ENCODE measurements around the gene ADCY7.

Gene ADCY7

GRCh38 chr16:50318796-50319578 is 52.6 kb downstream of the ADCY7 start:
- no peak overlapping the region for H3K4me3 ChIP-seq (ENCODE audit: severe bottlenecking)
- TF ChIP-seq, protein P1, sequence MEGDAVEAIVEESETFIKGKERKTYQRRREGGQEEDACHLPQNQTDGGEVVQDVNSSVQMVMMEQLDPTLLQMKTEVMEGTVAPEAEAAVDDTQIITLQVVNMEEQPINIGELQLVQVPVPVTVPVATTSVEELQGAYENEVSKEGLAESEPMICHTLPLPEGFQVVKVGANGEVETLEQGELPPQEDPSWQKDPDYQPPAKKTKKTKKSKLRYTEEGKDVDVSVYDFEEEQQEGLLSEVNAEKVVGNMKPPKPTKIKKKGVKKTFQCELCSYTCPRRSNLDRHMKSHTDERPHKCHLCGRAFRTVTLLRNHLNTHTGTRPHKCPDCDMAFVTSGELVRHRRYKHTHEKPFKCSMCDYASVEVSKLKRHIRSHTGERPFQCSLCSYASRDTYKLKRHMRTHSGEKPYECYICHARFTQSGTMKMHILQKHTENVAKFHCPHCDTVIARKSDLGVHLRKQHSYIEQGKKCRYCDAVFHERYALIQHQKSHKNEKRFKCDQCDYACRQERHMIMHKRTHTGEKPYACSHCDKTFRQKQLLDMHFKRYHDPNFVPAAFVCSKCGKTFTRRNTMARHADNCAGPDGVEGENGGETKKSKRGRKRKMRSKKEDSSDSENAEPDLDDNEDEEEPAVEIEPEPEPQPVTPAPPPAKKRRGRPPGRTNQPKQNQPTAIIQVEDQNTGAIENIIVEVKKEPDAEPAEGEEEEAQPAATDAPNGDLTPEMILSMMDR (IDR thresholded peaks at IDR 0.05; ENCODE audit: poor library complexity, severe bottlenecking): no peak
- no peaks in the 10 kb centered on the region for H3K9me3 ChIP-seq (ENCODE audit: severe bottlenecking)
- H3K4me1 ChIP-seq (ENCODE audit: insufficient read depth, poor library complexity, severe bottlenecking): no peaks in the 10 kb centered on the region
- peaks cover 92% of the 10 kb centered on the region for H3K36me3 ChIP-seq (ENCODE audit: low read depth)
- no peak overlapping the region for H3K27ac ChIP-seq (ENCODE audit: poor library complexity, severe bottlenecking)
- ATAC-seq (ENCODE audit: low read depth) (no peak), DNase-seq (ENCODE audit: low spot score) (no peak)
- no peaks in the 10 kb centered on the region for H3K27me3 ChIP-seq (ENCODE audit: insufficient read depth, poor library complexity, severe bottlenecking)

- TF ChIP-seq, protein P1 (IDR thresholded peaks at IDR 0.05; ENCODE audit: poor library complexity, severe bottlenecking): no peak
- no peak for ATAC-seq (ENCODE audit: low read depth)
- H3K36me3 ChIP-seq (ENCODE audit: low read depth): peaks cover 91% of the 10 kb centered on the region
- H3K27me3 ChIP-seq (ENCODE audit: insufficient read depth, poor library complexity, severe bottlenecking): no peaks in the 10 kb centered on the region
- H3K4me3 ChIP-seq (ENCODE audit: severe bottlenecking): no peak overlapping the region
- H3K27ac ChIP-seq (ENCODE audit: poor library complexity, severe bottlenecking): no peak overlapping the region
- DNase-seq (ENCODE audit: low spot score): no peak
- H3K4me1 ChIP-seq (ENCODE audit: insufficient read depth, poor library complexity, severe bottlenecking): no peaks in the 10 kb centered on the region
- no peaks in the 10 kb centered on the region for H3K9me3 ChIP-seq (ENCODE audit: severe bottlenecking)
These were observed 54.0 kb downstream of the ADCY7 start for GRCh38 chr16:50320310-50320709.

- H3K27me3 ChIP-seq (ENCODE audit: insufficient read depth, poor library complexity, severe bottlenecking): no peaks in the 10 kb centered on the region
- H3K9me3 ChIP-seq (ENCODE audit: severe bottlenecking): no peaks in the 10 kb centered on the region
- TF ChIP-seq, protein P1 (IDR thresholded peaks at IDR 0.05; ENCODE audit: poor library complexity, severe bottlenecking): no peak
- no peak overlapping the region for H3K27ac ChIP-seq (ENCODE audit: poor library complexity, severe bottlenecking)
- peaks cover 93% of the 10 kb centered on the region for H3K36me3 ChIP-seq (ENCODE audit: low read depth)
- DNase-seq (ENCODE audit: low spot score) (no peak), ATAC-seq (ENCODE audit: low read depth) (no peak)
- H3K4me1 ChIP-seq (ENCODE audit: insufficient read depth, poor library complexity, severe bottlenecking): no peaks in the 10 kb centered on the region
- H3K4me3 ChIP-seq (ENCODE audit: severe bottlenecking): no peak overlapping the region
These were observed 56.0 kb downstream of the ADCY7 start for GRCh38 chr16:50322333-50322732.

- TF ChIP-seq, protein P1 (IDR thresholded peaks at IDR 0.05; ENCODE audit: poor library complexity, severe bottlenecking): peak; percentile 41
- Histone ChIP-seq H3K4me1 (ENCODE audit: insufficient read depth, poor library complexity, severe bottlenecking) (no peaks in the 10 kb centered on the region), H3K4me3 (ENCODE audit: severe bottlenecking) (no peak overlapping the region), H3K27me3 (ENCODE audit: insufficient read depth, poor library complexity, severe bottlenecking) (no peaks in the 10 kb centered on the region), H3K27ac (ENCODE audit: poor library complexity, severe bottlenecking) (no peak overlapping the region), H3K36me3 (ENCODE audit: low read depth) (peaks cover 93% of the 10 kb centered on the region), H3K9me3 (ENCODE audit: severe bottlenecking) (no peaks in the 10 kb centered on the region)
- ATAC-seq (ENCODE audit: low read depth) (peak; percentile 55; the same call in 1 of the 3 replicates), DNase-seq (ENCODE audit: low spot score) (no peak)
These were observed 57.1 kb downstream of the ADCY7 start for GRCh38 chr16:50323335-50324011.

DNA sequence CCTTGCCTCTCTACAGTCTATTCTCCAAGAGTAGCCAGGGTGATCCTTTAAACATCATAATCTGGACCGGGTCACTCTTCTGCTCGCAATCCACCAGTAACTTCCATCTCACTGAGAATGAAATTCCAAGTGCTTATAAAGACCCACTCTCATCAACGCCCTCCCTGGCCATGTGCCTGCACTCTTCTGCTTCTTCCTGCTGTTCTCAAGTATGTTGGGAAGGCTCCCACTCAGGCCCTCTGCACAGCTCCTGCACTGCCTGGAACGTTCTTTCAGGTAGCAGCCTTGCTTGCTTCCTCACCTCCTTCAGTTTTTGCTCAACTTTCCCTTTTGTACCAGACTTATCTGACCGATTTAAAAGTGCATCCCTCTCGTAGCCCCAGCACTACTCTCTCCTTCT is 58.0 kb downstream of the ADCY7 start:
- ATAC-seq (ENCODE audit: low read depth) (no peak), DNase-seq (ENCODE audit: low spot score) (no peak)
- Histone ChIP-seq H3K27me3 (ENCODE audit: insufficient read depth, poor library complexity, severe bottlenecking) (no peaks in the 10 kb centered on the region), H3K4me3 (ENCODE audit: severe bottlenecking) (no peak overlapping the region), H3K36me3 (ENCODE audit: low read depth) (peaks cover 93% of the 10 kb centered on the region), H3K4me1 (ENCODE audit: insufficient read depth, poor library complexity, severe bottlenecking) (no peaks in the 10 kb centered on the region), H3K27ac (ENCODE audit: poor library complexity, severe bottlenecking) (no peak overlapping the region), H3K9me3 (ENCODE audit: severe bottlenecking) (no peaks in the 10 kb centered on the region)
- TF ChIP-seq, protein P1 (IDR thresholded peaks at IDR 0.05; ENCODE audit: poor library complexity, severe bottlenecking): no peak

Measured in RWPE2 (cell line).